ENCODE results near the gene NFIA.

GRCh38 chr1:61356016-61356415 lies 273.7 kb downstream of the NFIA start:
- no peak for TF ChIP-seq CTCF (conservative IDR thresholded peaks at IDR 0.05 in 1 of 2, IDR thresholded peaks at IDR 0.05 in 1 of 2; ENCODE audit: extremely low read depth in 1 of 2, insufficient read depth in 1 of 2, low read depth in 1 of 2, low read length in 2 of 2)
- TF ChIP-seq EZH2 (IDR thresholded peaks at IDR 0.05; ENCODE audit: borderline replicate concordance, low read length): no peak
